B cell (primary cell): ENCODE measurements around the gene MAST2. TPM values are rescaled to one million over a fixed set of nuclear protein-coding genes. Genes with fewer than 3 reads are reported as not detected.

ENCODE experiments used
- ATAC-seq: fragments of 200-7000 bp; cut with Tn5 transposase; one replicate; pipeline ENCODE4 v1.10.0; 2021; ENCODE audit warnings: low read depth, mild to moderate bottlenecking, moderate number of reproducible peaks, moderate library complexity
- CTCF ChIA-PET: fragments of 350-600 bp; sonication (Branson Sonifier 250); formaldehyde crosslinking; loops from one replicate; lab custom pipeline; 2021; ENCODE audit warnings: antibody characterized with exemption, inconsistent platforms; lab: Charles Lee
- POLR2A ChIA-PET: fragments of 350-600 bp; sonication (Branson Sonifier 250); formaldehyde crosslinking; loops from one replicate; lab custom pipeline; 2021; ENCODE audit warnings: antibody characterized with exemption; lab: Charles Lee
- DNase-seq: peaks from one replicate; pipeline ENCODE4 v3.0.0; 2013
- H2AFZ ChIP-seq: 2 replicates; pipeline ENCODE4 v1.6.1; 2012; ENCODE audit warnings: mild to moderate bottlenecking, low read depth, low read length; ENCODE audit not compliant: insufficient read depth, poor library complexity, severe bottlenecking
- H3K27ac ChIP-seq, 2 donors: 1 replicate in 1 of 2; 2 replicates in 1 of 2; pipeline ENCODE4 v1.5.1; 2012 to 2013; ENCODE audit warnings: low read length in 2 of 2, mild to moderate bottlenecking in 2 of 2, moderate library complexity in 1 of 2
- H3K27me3 ChIP-seq, 4 experiments: fragments of 200-600 bp in 1 of 4; sonication (generic) in 1 of 4; replicated peaks in 1 of 4; 1 replicate in 2 of 4; 2 replicates in 2 of 4; pipeline versions ENCODE4 v1.6.1 to v1.7.0; 2013 to 2016; ENCODE audit warnings: low read length in 3 of 4, mild to moderate bottlenecking in 2 of 4, mixed read lengths in 1 of 4, moderate library complexity in 1 of 4; ENCODE audit not compliant: insufficient read depth in 4 of 4, control insufficient read depth in 3 of 4; ENCODE audit errors: control extremely low read depth in 1 of 4
- H3K36me3 ChIP-seq, 2 experiments: replicated peaks in 1 of 2; 1 replicate in 1 of 2; 2 replicates in 1 of 2; pipeline versions ENCODE4 v1.6.1 to v1.7.1; 2013; ENCODE audit warnings: low read length in 1 of 2; ENCODE audit not compliant: insufficient read depth in 2 of 2, control insufficient read depth in 1 of 2; ENCODE audit errors: control extremely low read depth in 1 of 2, extremely low read depth in 1 of 2
- H3K4me1 ChIP-seq, 2 donors: fragments of 200-600 bp in 1 of 2; sonication (generic) in 1 of 2; 1 replicate in 1 of 2; 2 replicates in 1 of 2; pipeline versions ENCODE4 v1.5.1 to v1.6.1; 2013 to 2017; ENCODE audit warnings: low read length in 2 of 2; ENCODE audit not compliant: control insufficient read depth in 2 of 2, insufficient read depth in 2 of 2
- H3K4me2 ChIP-seq: replicated peaks from 2 replicates; pipeline ENCODE3; 2012; ENCODE audit warnings: mild to moderate bottlenecking, low read depth, low read length; ENCODE audit not compliant: poor library complexity, severe bottlenecking
- H3K4me3 ChIP-seq, 5 experiments: fragments of 200-600 bp in 1 of 5; sonication (generic) in 1 of 5; 1 replicate in 3 of 5; 2 replicates in 2 of 5; pipeline versions ENCODE4 v1.5.1 to v1.7.0; 2011 to 2016; ENCODE audit warnings: low read length in 4 of 5, mild to moderate bottlenecking in 4 of 5, low read depth in 2 of 5, control low read depth in 1 of 5, moderate library complexity in 1 of 5; ENCODE audit not compliant: insufficient read depth in 1 of 5; ENCODE audit errors: control extremely low read depth in 1 of 5, extremely low read depth in 1 of 5
- H3K79me2 ChIP-seq: fragments of 200-600 bp; sonication (generic); one replicate; pipeline ENCODE4 v1.6.0; 2016; ENCODE audit warnings: low read length; ENCODE audit not compliant: control insufficient read depth, insufficient read depth
- H3K9ac ChIP-seq: fragments of 200-600 bp; sonication (generic); 2 replicates; pipeline ENCODE4 v1.6.1; 2017; ENCODE audit warnings: mild to moderate bottlenecking, low read length, moderate library complexity
- H3K9me3 ChIP-seq, 3 donors: one replicate each; pipeline versions ENCODE4 v1.6.1 to v1.7.1; 2013; ENCODE audit warnings: low read length in 2 of 3; ENCODE audit not compliant: control insufficient read depth in 2 of 3, insufficient read depth in 1 of 3; ENCODE audit errors: control extremely low read depth in 1 of 3
- H4K20me1 ChIP-seq: 2 replicates; pipeline ENCODE4 v1.6.0; 2012; ENCODE audit warnings: mild to moderate bottlenecking, low read length; ENCODE audit not compliant: insufficient read depth, control insufficient read depth, poor library complexity, severe bottlenecking
- H3K27ac Mint-ChIP-seq: one replicate; pipeline ENCODE4 v1.8.0; 2021; ENCODE audit warnings: mixed read lengths
- H3K27me3 Mint-ChIP-seq: one replicate; pipeline ENCODE4 v1.8.0; 2021; ENCODE audit warnings: mixed read lengths
- H3K4me1 Mint-ChIP-seq: one replicate; pipeline ENCODE4 v1.8.0; 2021; ENCODE audit warnings: mixed read lengths
- H3K4me3 Mint-ChIP-seq: one replicate; pipeline ENCODE4 v1.8.0; 2021; ENCODE audit warnings: mixed read lengths
- H3K9me3 Mint-ChIP-seq: one replicate; pipeline ENCODE4 v1.8.0; 2022; ENCODE audit warnings: mixed read lengths; ENCODE audit not compliant: insufficient read depth
- CTCF ChIP-seq: fragments of 200-600 bp; IDR thresholded peaks from one replicate; pipeline ENCODE4 v1.8.0; 2022; ENCODE audit warnings: antibody characterized with exemption, mild to moderate bottlenecking
- EZH2 ChIP-seq: IDR thresholded peaks from 2 replicates; pipeline ENCODE4 v1.6.1; 2012; ENCODE audit warnings: borderline replicate concordance, low read depth, mild to moderate bottlenecking, moderate library complexity, low read length; ENCODE audit not compliant: insufficient read depth, poor library complexity, severe bottlenecking
- WGBS: methylation state at CpG from one replicate; pipeline ENCODE4 v1.1.5; 2013; ENCODE audit warnings: missing lambda C conversion rate; ENCODE audit not compliant: insufficient coverage; 5-methylcytosine and 5-hydroxymethylcytosine counted together
- intact Hi-C: fragments of 100-400 bp; cut with micrococcal nuclease; formaldehyde crosslinking; loops from one replicate; pipeline ENCODE4 v1.10.0; 2022
- polyA plus RNA-seq: library from polyadenylated mRNA; depleted of rRNA; stranded (reverse); fragments of >200 nt; gene quantifications from 2 replicates; pipeline ENCODE4 v1.2.3, GENCODE V29; 2012
- total RNA-seq, 2 donors: library from RNA; stranded (reverse); fragments of 120-200 nt in 1 of 2; gene quantifications; 1 replicate in 1 of 2; 2 replicates in 1 of 2; pipeline versions ENCODE4 v1.2.3 to v1.2.4, GENCODE V29; 2013 to 2022

The MAST2 gene
- total and polyA plus RNA-seq, 2 donors (not counting 1 experiment from before 2014, with no cell fraction given) = 12.5 to 23.3 TPM

- H3K36me3 ChIP-seq = no peaks in the 10 kb centered on the region
- ChIA-PET CTCF (no interaction called here), POLR2A (no interaction called here)
- H3K27me3 ChIP-seq = no peaks in the 10 kb centered on the region
- H3K4me3 ChIP-seq = no peak overlapping the region
- no peaks in the 10 kb centered on the region for H3K4me1 ChIP-seq
- H3K4me2 ChIP-seq = no peak overlapping the region
- H4K20me1 ChIP-seq = no peaks in the 10 kb centered on the region
- Mint-ChIP-seq H3K4me1 (no peaks in the 10 kb centered on the region), H3K4me3 (no peak overlapping the region), H3K27ac (no peak overlapping the region), H3K9me3 (no peaks in the 10 kb centered on the region), H3K27me3 (no peaks in the 10 kb centered on the region)
- DNase-seq (no peak), ATAC-seq (no peak)
- no peaks in the 10 kb centered on the region for H3K79me2 ChIP-seq
- H3K27ac ChIP-seq = no peak overlapping the region
- TF ChIP-seq CTCF (no peak), EZH2 (no peak)
- 97% methylated on average over 4 of the region's 4 CpGs for WGBS
- intact Hi-C loops = no loop called here
- H3K9ac ChIP-seq = no peak overlapping the region
- H3K9me3 ChIP-seq = no peaks in the 10 kb centered on the region
- H2AFZ ChIP-seq = no peak overlapping the region
Measured at GRCh38 chr1:46020010-46020409, 216.6 kb downstream of the MAST2 start.

- H3K4me3 ChIP-seq = no peak overlapping the region
- no peak overlapping the region for H3K27ac ChIP-seq
- ATAC-seq = no peak
- no peaks in the 10 kb centered on the region for H3K9me3 ChIP-seq
- Mint-ChIP-seq H3K4me1 (no peaks in the 10 kb centered on the region), H3K4me3 (no peak overlapping the region), H3K9me3 (no peaks in the 10 kb centered on the region), H3K27ac (no peak overlapping the region), H3K27me3 (no peaks in the 10 kb centered on the region)
- intact Hi-C loops = no loop called here
- no peak for DNase-seq
- no peak overlapping the region for H2AFZ ChIP-seq
- POLR2A ChIA-PET = interaction anchor here (0.6 kb wide), 1 partner anchor 110 kb away, joined by 3 read pairs; no protein-coding TSS in a partner anchor
- H4K20me1 ChIP-seq = no peaks in the 10 kb centered on the region
- H3K27me3 ChIP-seq = no peaks in the 10 kb centered on the region
- TF ChIP-seq CTCF (no peak), EZH2 (no peak)
- WGBS = 95% methylated on average over 2 of the region's 2 CpGs
- H3K4me2 ChIP-seq = no peak overlapping the region
- no peaks in the 10 kb centered on the region for H3K4me1 ChIP-seq
- no peaks in the 10 kb centered on the region for H3K79me2 ChIP-seq
- CTCF ChIA-PET = no interaction called here
- H3K36me3 ChIP-seq = no peaks in the 10 kb centered on the region
- no peak overlapping the region for H3K9ac ChIP-seq
Measured at GRCh38 chr1:46021046-46021996, 217.9 kb downstream of the MAST2 start.
